Cardiac muscle cell (in vitro differentiated cells and primary cell): ENCODE results near the gene EYA2. TPM values are rescaled to one million over a fixed set of nuclear protein-coding genes. Genes with fewer than 3 reads are reported as not detected.

Experiments
- DNase-seq, 2 donors: peaks; one replicate each; pipeline versions ENCODE4 v3.0.0 to v3.0.0-alpha.2; 2010 to 2017; ENCODE audit warnings: low read depth in 1 of 2, low spot score in 1 of 2
- H3K27ac ChIP-seq: fragments of 200-600 bp; sonication (generic); 2 replicates; pipeline ENCODE4 v1.5.1; 2016
- H3K27me3 ChIP-seq: fragments of 200-600 bp; sonication (generic); 2 replicates; pipeline ENCODE4 v1.6.0; 2016; ENCODE audit warnings: control low read depth
- H3K36me3 ChIP-seq: fragments of 200-600 bp; sonication (generic); 2 replicates; pipeline ENCODE4 v1.5.1; 2016; ENCODE audit warnings: control low read depth
- H3K4me1 ChIP-seq: fragments of 200-600 bp; sonication (generic); 2 replicates; pipeline ENCODE4 v1.8.1; 2017; ENCODE audit warnings: low read depth, mild to moderate bottlenecking, mixed run types
- H3K4me3 ChIP-seq: fragments of 200-600 bp; sonication (generic); 2 replicates; pipeline ENCODE4 v1.5.1; 2016; ENCODE audit warnings: mild to moderate bottlenecking
- H3K9me3 ChIP-seq: fragments of 200-600 bp; sonication (generic); 2 replicates; pipeline ENCODE4 v1.5.1; 2017; ENCODE audit warnings: low read depth, mild to moderate bottlenecking, control low read depth
- CTCF ChIP-seq: IDR thresholded peaks from 2 replicates; pipeline ENCODE4 v1.5.1; 2012; ENCODE audit warnings: low read depth, mild to moderate bottlenecking, low read length
- polyA plus RNA-seq: library from polyadenylated mRNA; unstranded; fragments of >200 nt; fragmentation: Nextera tagmentation; extraction: Ambion mirVana; gene quantifications from 2 replicates; pipeline ENCODE4 v1.2.1, GENCODE V29; 2016
- total RNA-seq: library from RNA; depleted of rRNA; stranded (reverse); fragments of >200 nt; gene quantifications from 2 replicates; pipeline ENCODE4 v1.2.3, GENCODE V29; 2016

Gene EYA2
- total and polyA plus RNA-seq, 2 experiments from 2014 or later = 0.30 TPM; not detected in 1

GRCh38 chr20:47237715-47238114 is 343.1 kb downstream of the EYA2 start:
- H3K4me1 ChIP-seq = no peaks in the 10 kb centered on the region
- H3K9me3 ChIP-seq = no peaks in the 10 kb centered on the region
- no peak overlapping the region for H3K27ac ChIP-seq

More at GRCh38 chr20:47237715-47238114, 343.1 kb downstream of the EYA2 start:
- TF ChIP-seq CTCF = no peak
- Histone ChIP-seq H3K27me3 (no peaks in the 10 kb centered on the region), H3K4me3 (no peak overlapping the region), H3K36me3 (peaks cover 41% of the 10 kb centered on the region)
- DNase-seq = peak in 1 of 2 donors; percentile 35

Other genes with a start within 250 kb of the EYA2 start
- 2.5 and 3.9 TPM in 2 replicates for gene SLC13A3, start 243.4 kb upstream of the EYA2 start, total RNA-seq
- 2.1 and 3.5 TPM in 2 replicates for gene SLC13A3, start 243.4 kb upstream of the EYA2 start, polyA plus RNA-seq
- 19.6 and 21.2 TPM in 2 replicates for gene TP53RK, start 205.4 kb upstream of the EYA2 start, total RNA-seq
- gene TP53RK, start 205.4 kb upstream of the EYA2 start, polyA plus RNA-seq = 15.8 and 16.1 TPM in 2 replicates
- gene SLC2A10, start 185.2 kb upstream of the EYA2 start, total RNA-seq = 15.6 and 20.1 TPM in 2 replicates
- gene SLC2A10, start 185.2 kb upstream of the EYA2 start, polyA plus RNA-seq = 7.8 and 9.9 TPM in 2 replicates